IPS-11a (cell line): ENCODE results near the gene MIDN.
"Not testable (repeated sequence)": the region's sequence is repeated elsewhere in the genome, so short reads cannot be mapped to it uniquely, and the experiment has no call there.

ENCODE experiments used
- H3K4me3 ChIP-seq: one replicate; pipeline ENCODE4 v1.5.1; 2013; ENCODE audit warnings: low read depth, low read length, control low read depth

MIDN gene

GRCh38 chr19:1248139-1248785, at the start of gene MIDN:
Gene MIDN (plus strand): TSS chr19:1248583. CDS start chr19:1250297, 1,714 bp downstream.
- H3K4me3 ChIP-seq: peak within 1 kb of the TSS; percentile 70

- H3K4me3 ChIP-seq: no peak overlapping the region
Measured at GRCh38 chr19:1199531-1199930, 48.9 kb upstream of the MIDN start.

GRCh38 chr19:1200614-1201013, 47.8 kb upstream of the MIDN start:
- not testable (repeated sequence) for H3K4me3 ChIP-seq

- H3K4me3 ChIP-seq: peak within 1 kb of the TSS; percentile 70
Measured at GRCh38 chr19:1205114-1206099, 43.0 kb upstream of the MIDN start, which contains the start of gene STK11. Gene STK11 (plus strand): TSS chr19:1205778. CDS start chr19:1206914, 1,136 bp downstream.

- H3K4me3 ChIP-seq: peak overlapping the region; percentile 70
Measured at GRCh38 chr19:1206150-1206863, 42.1 kb upstream of the MIDN start.

GRCh38 chr19:1206864-1207450, 41.4 kb upstream of the MIDN start:
- H3K4me3 ChIP-seq: peak overlapping the region; percentile 70

- H3K4me3 ChIP-seq: not testable (repeated sequence)
Measured at GRCh38 chr19:1208830-1209229, 39.6 kb upstream of the MIDN start.

- no peak overlapping the region for H3K4me3 ChIP-seq
Measured at GRCh38 chr19:1210227-1210538, 38.2 kb upstream of the MIDN start.

GRCh38 chr19:1211494-1212234, 36.7 kb upstream of the MIDN start:
- no peak overlapping the region for H3K4me3 ChIP-seq

- H3K4me3 ChIP-seq: no peak overlapping the region
Measured at GRCh38 chr19:1213391-1214286, 34.7 kb upstream of the MIDN start.

- no peak overlapping the region for H3K4me3 ChIP-seq
Measured at GRCh38 chr19:1214299-1214861, 34.0 kb upstream of the MIDN start.

GRCh38 chr19:1214862-1215731, 33.3 kb upstream of the MIDN start:
- no peak overlapping the region for H3K4me3 ChIP-seq

GRCh38 chr19:1216756-1217155, 31.6 kb upstream of the MIDN start:
- no peak overlapping the region for H3K4me3 ChIP-seq

GRCh38 chr19:1217366-1217765, 31.0 kb upstream of the MIDN start:
- no peak overlapping the region for H3K4me3 ChIP-seq

- no peak overlapping the region for H3K4me3 ChIP-seq
Measured at GRCh38 chr19:1218751-1219567, 29.4 kb upstream of the MIDN start.

- no peak overlapping the region for H3K4me3 ChIP-seq
Measured at GRCh38 chr19:1219786-1220476, 28.5 kb upstream of the MIDN start.

GRCh38 chr19:1220477-1220930, 27.9 kb upstream of the MIDN start:
- H3K4me3 ChIP-seq: no peak overlapping the region
